ENCODE data around the gene ATP6V0A1.
A peak's percentile ranks its signal among the peaks of the same experiment; 100 is the strongest.
"Not testable (repeated sequence)": the region's sequence is repeated elsewhere in the genome, so short reads cannot be mapped to it uniquely, and the experiment has no call there.

The ATP6V0A1 gene

DNA sequence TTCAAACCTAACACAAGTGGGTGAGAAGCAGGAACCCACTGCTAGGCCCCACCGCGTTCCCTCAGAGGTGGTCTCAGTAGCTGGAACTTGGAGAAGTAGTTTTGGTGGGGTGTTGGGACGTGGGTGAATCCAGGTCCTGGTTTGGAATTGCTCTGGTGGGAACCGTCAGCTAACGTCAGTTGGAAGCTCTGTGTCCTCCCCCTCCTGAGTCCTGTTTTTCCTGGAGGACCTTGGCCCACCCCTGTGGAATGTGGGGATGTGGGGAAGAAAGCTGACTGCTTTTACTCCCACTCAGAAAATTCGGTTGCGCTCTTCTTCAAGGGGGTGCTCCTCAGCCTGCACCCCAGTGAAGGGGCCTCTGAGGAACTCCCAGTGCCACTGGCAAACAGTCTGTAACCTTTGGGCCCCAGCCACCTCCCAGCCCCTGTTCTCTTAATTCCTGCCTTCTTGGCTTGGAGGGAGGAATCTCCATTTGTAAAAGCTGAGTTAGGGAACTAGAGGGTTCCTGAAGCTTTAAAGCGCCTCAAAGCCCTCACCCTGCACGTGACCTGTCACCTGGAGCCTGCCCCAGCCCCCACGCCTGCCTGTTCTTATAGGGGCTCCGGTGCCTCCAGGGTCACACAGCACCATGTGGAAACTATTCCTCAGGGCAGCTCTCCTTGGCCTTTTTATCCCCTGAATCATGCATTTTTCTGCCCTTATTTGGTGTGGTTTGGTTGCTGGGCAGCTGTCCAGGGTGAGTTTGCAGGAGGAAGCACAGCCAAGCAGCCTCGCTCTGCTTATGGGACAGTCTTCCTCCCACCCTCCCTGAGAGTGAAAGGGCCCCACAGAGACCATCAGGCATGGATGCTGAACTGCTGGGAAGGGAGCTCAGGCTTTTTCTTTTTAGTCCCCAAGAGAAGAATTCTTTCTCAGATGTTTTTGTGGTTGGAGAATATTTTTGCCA lies 61.1 kb downstream of the ATP6V0A1 start:
- DNase-seq: peak; percentile 75 to 84 (median 82)

DNA sequence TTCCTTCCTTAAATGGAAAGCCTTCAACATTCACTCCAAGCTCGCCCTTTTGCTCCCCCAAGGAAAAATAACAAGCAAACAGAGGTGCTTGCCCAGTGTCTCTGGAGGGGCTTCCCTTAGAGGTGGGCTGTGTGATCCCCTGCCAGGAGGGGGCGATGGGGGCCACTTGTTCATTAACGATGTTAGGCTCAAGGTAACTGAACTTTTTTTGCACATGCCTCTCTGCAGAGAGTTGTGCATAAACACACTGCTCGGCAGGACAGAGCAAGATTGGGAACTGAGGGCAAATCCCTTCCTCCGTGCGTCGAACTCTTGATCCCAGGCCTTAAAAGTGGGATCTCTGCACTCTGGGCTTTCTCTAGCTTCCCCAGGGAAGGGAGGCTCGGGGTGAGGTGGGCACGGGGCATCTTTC lies 61.9 kb downstream of the ATP6V0A1 start:
- peak in 1 of 4 experiments; percentile 39 for DNase-seq

DNA sequence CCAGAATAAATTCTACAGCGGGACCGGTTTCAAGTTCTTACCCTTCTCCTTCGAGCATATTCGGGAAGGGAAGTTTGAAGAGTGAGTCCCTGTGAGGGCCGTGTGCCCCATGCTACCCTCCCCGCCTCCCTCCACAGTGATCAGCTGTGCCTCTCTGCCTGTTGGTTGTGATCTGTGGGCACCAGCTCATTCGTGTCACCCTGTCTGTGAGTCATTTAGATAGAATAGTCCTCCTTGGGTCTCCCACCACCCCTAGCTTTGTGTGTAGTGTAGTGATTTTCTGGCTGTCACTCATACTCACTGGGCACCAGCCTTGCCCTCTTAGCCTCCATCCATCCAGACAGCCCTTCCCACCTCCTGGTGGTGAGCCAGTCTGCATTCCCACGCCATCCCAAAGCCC lies 62.4 kb downstream of the ATP6V0A1 start:
- DNase-seq: peak in 2 of 4 experiments; percentile 26 to 43

DNA sequence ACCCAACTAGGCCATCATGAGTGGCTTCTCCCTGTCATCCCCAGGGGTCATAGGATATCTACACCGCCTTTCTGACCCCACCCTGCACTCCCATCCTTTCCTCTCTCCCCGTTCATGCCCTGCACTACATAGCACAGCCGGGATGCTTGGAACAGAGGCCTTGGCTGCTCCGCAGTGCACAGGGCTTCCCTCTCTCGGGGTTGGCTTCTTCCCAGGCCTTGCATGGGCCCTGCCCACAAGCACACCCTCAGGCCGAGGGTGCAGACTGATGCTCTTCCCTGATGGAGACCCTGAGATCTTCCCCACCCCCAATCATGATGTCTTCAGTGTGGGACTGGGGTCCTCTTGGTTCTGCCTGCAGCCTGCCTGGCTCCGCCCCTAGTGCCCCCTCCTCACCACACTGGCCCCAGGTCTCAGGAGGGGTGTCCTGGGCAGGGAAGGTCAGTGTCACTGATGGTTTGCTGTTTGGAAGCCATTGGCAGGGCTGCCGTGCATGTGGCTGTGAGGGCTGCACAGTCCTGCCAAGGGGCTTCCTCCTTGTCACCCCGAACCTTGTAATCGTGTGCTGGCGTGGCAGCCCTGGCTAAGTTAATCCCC lies 63.1 kb downstream of the ATP6V0A1 start:
- DNase-seq: no peak

DNA sequence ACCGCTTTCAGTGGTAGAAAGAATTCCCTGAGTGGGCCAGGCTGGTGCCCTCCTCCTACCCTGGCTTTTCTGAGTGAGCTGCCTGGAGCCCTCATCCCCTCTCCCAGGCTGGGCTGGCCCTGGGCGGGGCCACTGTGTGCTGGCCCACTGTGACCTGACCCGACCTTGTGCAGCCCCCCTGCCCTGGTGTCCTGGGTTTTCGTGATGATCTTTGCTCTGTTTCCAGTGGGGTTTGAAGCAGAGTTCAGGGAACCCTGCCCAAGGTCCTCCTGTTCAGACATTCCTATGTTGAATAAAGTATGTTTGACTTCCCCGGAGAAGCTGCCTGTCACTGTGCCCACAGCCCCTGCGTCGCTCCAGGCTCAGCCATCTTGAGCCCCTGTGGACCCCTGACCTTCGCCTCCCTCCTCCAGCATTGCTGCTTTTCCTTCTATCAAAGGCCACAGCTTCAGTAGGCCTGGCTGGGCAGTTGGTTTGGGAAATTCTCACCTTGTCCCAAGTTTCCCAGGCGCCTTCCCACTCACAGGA lies 63.6 kb downstream of the ATP6V0A1 start:
- DNase-seq: no peak

DNA sequence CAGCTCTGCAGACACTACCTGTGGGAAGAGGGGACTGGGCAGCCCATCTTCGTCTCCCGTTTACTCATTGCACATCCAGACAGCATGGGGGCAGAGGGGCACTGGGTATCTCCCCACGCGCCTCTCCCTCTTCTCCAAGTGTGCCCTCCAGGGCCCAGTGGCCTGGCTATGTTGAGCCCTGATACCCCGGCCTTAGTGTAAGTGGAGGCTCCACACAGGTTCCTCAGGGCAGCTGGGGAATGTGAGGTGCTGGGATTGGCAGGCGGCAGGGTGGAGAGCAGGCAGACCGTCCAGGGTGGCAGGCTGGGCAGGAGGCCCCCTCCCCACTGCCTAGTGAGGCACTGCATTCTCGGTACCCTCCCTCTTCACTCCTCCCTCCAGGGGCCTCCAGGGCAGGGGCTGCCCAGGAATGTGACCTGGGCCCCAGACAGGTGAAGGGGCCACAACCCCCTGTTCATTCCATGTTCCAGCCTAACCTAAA lies 64.2 kb downstream of the ATP6V0A1 start:
- no peak for DNase-seq

DNA sequence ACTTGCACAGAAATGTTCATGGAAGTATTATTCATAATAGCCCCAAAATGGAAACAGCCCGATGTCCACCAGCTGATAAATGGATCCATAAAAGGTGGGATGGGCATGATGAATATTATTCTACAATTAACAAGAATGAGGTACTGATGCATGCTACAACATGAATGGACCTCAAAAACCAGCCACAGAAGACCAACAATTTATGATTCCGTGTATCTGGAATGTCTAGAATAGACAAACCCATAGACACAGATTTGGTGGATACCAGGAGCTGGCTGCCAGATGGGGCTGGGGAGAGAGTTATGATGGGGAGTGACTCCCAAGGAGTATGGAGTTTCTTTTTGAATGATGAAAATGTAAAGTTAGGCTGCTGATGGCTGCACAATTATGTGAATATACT lies 66.5 kb downstream of the ATP6V0A1 start:
- DNase-seq: no peak

DNA sequence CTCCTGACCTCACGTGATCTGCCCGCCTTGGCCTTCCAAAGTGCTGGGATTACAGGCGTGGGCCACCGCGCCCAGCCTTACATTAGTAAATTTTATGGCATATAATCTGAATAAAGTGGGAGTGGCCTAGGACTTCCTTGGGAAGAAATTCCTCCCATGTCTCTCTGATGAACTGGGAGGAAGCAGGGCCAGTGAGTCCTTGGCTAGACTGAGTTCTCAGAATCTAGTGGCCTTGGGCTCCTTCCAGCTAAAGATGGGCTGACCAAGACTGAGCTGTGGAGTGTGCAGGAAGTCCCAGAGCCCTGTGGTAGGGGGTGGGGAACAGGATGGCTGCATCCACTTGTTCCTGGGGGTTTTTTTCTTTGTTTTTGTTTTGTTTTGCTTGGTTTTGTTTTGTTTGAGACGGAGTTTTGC lies 67.4 kb downstream of the ATP6V0A1 start:
- DNase-seq: no peak

DNA sequence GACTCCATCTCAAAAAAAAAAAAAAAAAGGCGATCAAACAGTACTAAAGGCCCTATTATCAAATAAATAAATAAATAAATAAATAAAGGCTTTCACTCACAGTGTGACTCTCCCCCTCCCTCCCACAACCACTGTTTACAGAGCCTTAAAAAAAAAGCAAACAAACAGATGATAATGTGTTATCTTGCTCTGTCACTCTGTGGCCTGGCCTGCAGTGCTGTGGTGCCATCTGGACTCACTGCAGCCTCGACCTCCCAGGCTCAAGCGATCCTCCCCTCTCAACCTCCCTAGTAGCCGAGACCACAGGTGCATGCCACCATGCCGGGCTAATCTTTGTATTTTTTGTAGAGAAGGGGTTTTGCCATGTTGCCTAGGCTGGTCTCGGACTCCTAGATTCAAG lies 69.3 kb downstream of the ATP6V0A1 start:
- no peak for DNase-seq

DNA sequence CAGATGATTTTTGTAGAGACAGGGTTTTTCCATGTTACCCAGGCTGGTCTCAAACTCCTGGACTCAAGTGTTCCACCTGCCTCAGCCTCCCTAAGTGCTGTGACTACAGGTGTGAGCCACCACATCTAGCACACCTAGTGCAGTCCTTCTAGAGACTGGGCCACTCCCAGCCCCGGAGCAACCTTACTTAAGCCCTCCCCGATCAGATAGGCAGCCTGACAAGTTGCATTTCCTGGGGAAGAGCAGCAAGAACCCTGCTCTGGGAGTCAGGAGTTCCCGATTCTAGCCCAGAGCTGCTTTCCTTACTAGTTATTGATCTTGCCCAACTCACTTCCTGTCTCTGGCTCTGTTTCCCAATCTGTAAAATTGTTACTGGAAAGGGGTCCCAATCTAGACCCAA lies 70.4 kb downstream of the ATP6V0A1 start:
- peak in 3 of 4 experiments; percentile 31 to 56 (median 34) for DNase-seq

DNA sequence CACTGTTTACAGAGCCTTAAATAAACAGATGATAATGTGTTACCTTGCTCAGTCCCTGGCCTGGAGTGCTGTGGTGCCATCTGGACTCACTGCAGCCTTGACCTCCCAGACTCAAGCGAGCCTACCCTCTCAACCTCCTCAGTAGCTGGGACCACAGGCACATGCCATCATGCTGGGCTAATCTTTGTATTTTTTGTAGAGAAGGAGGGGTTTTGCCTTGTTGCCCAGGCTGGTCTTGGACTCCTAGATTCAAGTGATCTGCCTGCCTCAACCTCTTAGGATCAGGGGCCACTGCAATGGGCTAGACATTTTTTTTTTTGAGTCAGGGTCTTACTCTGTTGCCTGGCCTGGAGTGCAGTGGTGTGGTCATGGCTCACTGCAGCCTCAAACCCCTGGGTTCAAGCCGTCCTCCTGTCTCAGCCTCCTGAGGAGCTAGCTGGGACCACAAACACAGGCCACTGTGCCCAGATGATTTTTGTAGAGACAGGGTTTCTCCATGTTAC lies 72.3 kb downstream of the ATP6V0A1 start:
- no peak for DNase-seq

DNA sequence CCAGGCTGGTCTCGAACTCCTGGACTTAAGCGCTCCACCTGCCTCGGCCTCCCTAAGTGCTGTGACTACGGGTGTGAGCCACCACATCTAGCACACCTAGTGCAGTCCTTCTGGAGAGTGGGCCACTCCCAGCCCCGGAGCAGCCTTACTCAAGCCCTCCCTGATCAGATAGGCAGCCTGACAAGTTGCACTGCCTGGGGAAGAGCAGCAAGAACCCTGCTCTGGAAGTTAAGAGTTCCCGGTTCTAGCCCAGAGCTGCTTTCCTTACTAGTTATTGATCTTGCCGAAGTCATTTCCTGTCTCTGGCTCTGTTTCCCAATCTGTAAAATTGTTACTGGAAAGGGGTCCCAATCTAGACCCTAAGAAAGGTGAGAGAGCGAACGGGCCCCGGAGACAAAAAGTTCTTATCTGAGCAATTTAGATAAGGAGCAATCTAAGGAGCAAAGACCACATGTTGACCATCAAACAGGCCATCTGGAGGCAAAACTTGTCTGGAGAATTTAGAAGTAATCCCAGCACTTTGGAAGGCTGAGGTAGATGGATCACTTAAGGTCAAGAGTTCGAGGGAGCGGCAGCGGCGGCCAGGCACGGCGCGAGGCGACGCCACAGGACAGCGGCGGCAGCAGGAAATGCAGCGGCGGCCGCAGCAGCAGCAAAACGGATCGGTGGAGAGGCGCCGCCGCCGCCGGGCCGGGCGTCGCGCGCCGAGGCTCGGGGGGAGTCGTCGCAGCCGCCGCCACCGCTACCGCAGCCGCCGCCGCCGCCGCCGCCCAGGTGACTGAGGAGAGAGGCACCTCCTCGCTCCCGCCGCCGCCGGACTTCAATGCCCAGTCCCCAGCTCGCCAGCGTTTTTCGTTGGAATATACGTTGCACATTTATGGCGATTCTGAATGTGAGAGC lies 73.0 kb downstream of the ATP6V0A1 start:
- peak; percentile 71 to 91 (median 80) for DNase-seq

DNA sequence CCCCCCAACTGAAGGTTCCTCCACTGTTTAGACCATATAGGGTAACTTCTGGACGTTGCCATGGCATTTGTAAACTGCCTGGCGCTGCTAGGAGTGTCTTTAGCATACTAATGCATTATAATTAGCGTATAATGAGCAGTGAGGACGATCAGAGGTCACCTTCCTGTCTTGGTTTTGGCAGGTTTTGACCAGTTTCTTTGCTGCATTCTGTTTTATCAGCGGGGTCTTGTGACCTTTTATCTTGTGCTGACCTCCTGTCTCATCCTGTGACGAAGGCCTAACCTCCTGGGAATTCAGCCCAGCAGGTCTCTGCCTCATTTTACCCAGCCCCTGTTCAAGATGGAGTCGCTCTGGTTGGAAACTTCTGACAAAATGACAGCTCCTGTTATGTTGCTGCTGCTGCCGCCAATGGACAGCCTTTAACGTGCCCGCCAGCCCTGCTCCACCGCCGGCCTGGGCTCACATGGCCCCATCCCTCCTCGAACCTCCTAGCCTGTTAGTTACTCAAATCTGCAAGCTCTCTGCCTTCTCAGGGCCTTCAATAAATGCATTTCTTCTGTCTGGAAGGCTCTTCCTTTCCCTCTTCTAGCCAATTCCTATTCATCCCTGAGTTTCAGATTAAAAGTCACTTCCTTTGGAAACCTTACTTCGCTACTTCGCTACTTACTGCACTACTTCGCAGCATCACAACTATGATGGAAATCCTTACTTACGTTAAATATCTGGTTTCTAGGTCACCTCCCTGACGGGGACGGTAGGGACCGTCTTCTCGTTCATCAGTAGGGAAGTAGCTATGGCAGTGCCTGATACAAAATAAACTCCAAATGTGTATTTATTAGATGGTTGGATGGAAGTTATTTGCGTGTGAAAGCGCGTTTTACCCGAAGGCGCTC lies 76.7 kb downstream of the ATP6V0A1 start:
- no peak for DNase-seq

DNA sequence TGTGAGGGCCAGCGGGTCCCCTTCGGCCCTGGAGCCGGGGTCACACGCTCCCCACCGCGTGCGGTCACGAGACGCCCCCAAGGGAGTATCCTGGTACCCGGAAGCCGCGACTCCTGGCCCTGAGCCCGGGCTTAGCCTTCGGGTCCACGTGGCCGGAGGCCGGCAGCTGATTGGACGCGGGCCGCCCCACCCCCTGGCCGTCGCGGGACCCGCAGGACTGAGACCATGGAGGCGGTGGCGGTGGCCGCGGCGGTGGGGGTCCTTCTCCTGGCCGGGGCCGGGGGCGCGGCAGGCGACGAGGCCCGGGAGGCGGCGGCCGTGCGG lies 77.3 kb downstream of the ATP6V0A1 start, which contains the start of gene NAGLU:
Gene NAGLU (plus strand): TSS at position 194 of the 324 bp plus-strand sequence. CDS start 32 bp downstream, at position 226.
- peak; percentile 97 to 99 (median 98) for DNase-seq

DNA sequence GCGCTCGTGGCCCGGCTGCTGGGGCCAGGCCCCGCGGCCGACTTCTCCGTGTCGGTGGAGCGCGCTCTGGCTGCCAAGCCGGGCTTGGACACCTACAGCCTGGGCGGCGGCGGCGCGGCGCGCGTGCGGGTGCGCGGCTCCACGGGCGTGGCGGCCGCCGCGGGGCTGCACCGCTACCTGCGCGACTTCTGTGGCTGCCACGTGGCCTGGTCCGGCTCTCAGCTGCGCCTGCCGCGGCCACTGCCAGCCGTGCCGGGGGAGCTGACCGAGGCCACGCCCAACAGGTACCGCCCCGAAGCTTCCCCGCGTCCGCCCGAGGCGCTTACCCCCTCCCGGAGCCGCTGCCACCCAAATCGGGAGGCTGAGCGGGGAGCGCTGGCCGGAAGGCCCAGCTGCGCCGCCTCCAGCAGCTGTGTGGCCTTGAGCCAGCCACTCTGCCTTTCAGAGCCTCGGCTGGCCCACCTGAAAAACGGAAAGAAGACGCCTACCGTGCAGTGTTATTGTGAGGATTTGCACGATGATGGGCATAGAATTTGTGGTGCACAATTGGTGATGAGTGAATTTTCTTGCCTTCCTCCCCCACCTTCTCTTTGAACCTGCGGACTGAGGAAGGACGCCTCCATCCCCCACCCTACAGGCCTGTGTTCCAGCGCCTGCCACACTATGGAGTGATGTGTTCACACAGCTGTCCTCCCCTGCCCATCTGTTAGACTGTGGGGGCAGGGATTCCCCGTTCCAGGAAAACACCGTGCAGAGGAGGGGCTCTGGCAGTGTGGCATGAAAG lies 77.9 kb downstream of the ATP6V0A1 start:
- DNase-seq: peak; percentile 84 to 94 (median 90)

DNA sequence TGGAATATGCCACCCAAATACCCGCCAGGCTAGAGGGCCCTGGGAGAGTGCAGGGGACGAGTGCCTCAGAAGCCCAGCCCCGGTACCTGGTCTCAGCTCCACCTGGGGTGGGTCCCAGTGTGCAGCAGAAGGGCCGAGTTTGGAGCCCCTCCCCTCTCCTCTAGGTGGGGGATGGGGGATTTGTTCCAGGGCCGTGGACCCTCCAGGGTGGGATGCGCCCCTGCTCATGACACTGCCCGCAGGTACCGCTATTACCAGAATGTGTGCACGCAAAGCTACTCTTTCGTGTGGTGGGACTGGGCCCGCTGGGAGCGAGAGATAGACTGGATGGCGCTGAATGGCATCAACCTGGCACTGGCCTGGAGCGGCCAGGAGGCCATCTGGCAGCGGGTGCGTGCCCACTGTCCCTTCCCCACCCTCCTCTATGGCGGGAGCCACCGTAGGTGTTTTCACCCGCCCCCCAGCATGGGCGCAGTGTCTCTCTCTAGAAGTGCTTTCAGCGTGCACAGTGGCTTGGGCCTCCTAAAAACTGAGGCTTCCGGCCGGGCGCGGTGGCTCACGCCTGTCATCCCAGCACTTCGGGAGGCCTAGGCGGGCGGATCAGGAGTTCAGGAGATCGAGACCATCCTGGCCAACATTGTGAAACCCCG lies 78.6 kb downstream of the ATP6V0A1 start:
- no peak for DNase-seq

DNA sequence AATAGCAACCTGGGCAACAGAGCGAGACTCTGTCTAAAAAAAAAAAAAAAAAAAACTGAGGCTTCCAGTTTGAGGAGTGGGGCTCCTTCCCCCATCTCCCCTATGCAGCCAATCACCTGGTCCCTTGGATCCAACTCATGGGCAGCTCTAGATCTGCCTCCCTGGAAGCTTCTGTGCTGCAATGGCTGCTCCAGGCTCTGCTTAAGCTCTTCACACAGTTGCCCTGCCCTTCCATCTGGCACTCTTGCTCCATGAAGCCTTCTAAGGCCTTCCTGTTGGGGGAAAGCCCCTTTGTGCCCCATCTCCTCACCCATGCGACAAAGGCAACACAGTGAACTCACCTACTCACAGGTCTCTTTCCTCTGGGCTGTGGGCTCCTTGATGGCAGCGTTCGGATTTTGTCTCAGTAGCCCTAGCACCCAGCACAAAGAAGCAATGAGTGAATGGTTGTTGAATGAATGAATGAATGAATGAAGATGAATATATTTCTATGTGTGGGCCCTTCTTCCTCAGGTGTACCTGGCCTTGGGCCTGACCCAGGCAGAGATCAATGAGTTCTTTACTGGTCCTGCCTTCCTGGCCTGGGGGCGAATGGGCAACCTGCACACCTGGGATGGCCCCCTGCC lies 79.3 kb downstream of the ATP6V0A1 start:
- no peak for DNase-seq

DNA sequence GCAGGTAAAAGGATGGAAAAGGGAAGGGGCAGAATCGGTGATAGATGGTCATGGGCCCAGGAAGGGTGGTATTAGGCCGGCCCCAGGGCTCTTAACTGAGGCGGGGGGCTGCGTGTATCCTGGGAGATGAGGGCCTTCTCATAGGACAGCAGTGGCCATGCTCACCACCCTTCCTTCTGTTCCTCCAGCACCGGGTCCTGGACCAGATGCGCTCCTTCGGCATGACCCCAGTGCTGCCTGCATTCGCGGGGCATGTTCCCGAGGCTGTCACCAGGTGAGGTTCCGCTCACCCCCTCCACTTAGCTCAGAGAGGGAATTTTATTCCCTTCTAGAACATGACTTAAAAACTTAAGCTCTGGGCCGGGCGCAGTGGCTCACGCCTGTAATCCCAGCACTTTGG lies 79.8 kb downstream of the ATP6V0A1 start:
- DNase-seq: no peak

DNA sequence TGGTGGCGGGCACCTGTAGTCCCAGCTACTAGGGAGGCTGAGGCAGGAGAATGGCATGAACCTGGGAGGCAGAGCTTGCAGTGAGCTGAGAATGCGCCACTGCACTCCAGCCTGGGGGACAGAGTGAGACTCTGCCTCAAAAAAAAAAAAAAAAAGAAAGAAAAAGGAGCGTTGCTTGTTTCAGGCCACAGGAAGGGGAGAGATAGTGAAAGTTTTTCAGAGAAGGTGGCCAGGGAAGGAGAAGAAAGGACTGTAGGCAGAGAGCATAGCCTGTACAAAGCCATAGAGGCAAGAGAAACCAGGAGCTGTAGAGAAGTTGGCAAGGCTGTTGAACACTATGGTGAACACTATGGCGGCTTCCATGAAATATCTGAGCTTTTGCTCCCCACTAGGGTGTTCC lies 81.9 kb downstream of the ATP6V0A1 start:
- DNase-seq: not testable (repeated sequence)

Data from suppressor macrophage (primary cell).